ENCODE data around the gene NRXN3.

The NRXN3 gene

DNA sequence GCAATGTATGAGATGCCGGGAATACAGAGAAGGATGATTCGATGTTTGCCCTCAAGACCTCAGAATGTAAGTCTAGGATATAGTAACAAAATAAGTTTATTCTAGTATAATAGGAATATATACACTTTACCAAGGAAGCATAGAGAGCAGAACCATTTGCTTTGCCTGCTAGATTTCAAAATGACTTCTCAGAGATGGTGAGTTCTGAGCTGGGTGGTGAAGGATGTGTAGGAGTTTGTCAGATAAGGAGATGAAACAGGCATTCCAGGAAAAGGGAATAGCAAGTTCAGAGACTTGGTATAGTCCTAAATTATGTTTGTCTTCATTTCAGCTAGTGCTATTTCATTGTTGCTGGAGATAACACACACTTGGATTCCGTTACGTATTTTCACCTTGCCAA is 1385.3 kb downstream of the NRXN3 start:
- no peak overlapping the region for H3K4me3 ChIP-seq (replicated peaks; ENCODE audit: low read depth, low read length)

DNA sequence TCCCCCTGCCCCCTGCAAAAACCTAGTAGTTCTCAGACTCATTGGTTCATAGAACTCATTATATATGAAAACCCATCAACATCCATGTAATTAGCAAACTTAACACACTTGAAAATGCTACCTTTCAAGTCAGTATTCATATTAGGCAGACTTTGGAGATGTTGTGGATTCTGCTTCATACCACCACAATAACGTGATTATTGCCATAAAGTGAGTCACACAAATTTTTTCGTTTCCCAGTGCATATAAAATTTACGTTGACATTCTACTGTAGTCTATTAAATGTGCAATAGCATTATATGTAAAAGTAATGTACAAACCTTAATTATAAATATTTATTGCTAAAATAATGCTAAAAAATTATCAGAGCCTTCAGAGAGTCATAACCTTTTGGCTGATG is 1387.1 kb downstream of the NRXN3 start:
- H3K36me3 ChIP-seq (ENCODE audit: control insufficient read depth, insufficient read depth, low read length) = no peaks in the 10 kb centered on the region
- H3K27me3 ChIP-seq (replicated peaks; ENCODE audit: control insufficient read depth, insufficient read depth, low read length) = no peaks in the 10 kb centered on the region
- DNase-seq (ENCODE audit: extremely low read depth, insufficient read length) = no peak
- no peak overlapping the region for H3K4me3 ChIP-seq (replicated peaks; ENCODE audit: low read depth, low read length)
- TF ChIP-seq, protein P1, sequence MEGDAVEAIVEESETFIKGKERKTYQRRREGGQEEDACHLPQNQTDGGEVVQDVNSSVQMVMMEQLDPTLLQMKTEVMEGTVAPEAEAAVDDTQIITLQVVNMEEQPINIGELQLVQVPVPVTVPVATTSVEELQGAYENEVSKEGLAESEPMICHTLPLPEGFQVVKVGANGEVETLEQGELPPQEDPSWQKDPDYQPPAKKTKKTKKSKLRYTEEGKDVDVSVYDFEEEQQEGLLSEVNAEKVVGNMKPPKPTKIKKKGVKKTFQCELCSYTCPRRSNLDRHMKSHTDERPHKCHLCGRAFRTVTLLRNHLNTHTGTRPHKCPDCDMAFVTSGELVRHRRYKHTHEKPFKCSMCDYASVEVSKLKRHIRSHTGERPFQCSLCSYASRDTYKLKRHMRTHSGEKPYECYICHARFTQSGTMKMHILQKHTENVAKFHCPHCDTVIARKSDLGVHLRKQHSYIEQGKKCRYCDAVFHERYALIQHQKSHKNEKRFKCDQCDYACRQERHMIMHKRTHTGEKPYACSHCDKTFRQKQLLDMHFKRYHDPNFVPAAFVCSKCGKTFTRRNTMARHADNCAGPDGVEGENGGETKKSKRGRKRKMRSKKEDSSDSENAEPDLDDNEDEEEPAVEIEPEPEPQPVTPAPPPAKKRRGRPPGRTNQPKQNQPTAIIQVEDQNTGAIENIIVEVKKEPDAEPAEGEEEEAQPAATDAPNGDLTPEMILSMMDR (IDR thresholded peaks at IDR 0.05; ENCODE audit: insufficient read depth, low read length, poor library complexity, severe bottlenecking) = no peak

More for the DNA sequence above, 1385.3 kb downstream of the NRXN3 start:
- TF ChIP-seq, protein P1 (IDR thresholded peaks at IDR 0.05; ENCODE audit: insufficient read depth, low read length, poor library complexity, severe bottlenecking) = no peak
- Histone ChIP-seq H3K27me3 (replicated peaks; ENCODE audit: control insufficient read depth, insufficient read depth, low read length) (no peaks in the 10 kb centered on the region; the same call in 1 of the 2 replicates), H3K36me3 (ENCODE audit: control insufficient read depth, insufficient read depth, low read length) (no peaks in the 10 kb centered on the region)
- DNase-seq (ENCODE audit: extremely low read depth, insufficient read length) = no peak

DNA sequence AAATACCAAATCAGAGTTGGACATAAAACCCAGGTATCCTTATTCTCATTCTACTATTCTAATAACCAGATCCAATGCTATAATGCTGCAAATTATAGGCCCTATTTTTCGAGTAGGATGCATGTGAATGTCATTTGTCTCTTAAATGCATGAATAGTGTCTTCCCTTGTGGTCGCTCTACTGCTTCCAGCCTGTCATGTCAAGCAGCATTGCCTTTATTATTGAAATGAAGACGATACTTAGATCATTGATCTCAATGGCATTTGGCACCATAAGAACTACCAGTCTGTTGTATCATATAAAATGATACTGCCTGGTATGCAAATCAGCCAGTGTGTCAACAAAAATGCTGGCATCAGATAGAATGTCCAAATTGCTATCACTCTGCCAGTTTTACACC is 1392.0 kb downstream of the NRXN3 start:
- H3K36me3 ChIP-seq (ENCODE audit: control insufficient read depth, insufficient read depth, low read length) = no peaks in the 10 kb centered on the region
- H3K27me3 ChIP-seq (replicated peaks; ENCODE audit: control insufficient read depth, insufficient read depth, low read length) = no peaks in the 10 kb centered on the region
- no peak overlapping the region for H3K4me3 ChIP-seq (replicated peaks; ENCODE audit: low read depth, low read length)
- TF ChIP-seq, protein P1 (IDR thresholded peaks at IDR 0.05; ENCODE audit: insufficient read depth, low read length, poor library complexity, severe bottlenecking) = no peak
- DNase-seq (ENCODE audit: extremely low read depth, insufficient read length) = no peak

DNA sequence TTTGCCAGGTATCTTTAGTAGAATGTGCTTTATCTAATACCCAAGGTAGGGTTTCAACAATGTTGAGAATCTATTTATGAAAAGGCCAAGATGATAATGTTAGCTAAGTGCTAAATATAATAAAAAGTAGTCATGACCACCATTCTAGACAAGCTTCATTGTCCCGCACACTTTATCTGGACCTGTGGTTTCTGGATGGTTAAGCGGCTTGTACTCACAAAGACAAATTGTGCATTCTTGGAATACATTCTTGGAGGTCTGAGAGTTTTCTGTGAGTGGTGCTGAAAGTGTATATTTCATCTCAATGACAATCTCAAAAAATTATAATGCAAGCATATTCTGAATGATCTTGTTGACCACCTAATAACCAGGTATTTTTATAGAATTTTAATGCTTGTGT is 1394.2 kb downstream of the NRXN3 start:
- TF ChIP-seq, protein P1 (IDR thresholded peaks at IDR 0.05; ENCODE audit: insufficient read depth, low read length, poor library complexity, severe bottlenecking) = no peak
- no peak overlapping the region for H3K4me3 ChIP-seq (replicated peaks; ENCODE audit: low read depth, low read length)

DNA sequence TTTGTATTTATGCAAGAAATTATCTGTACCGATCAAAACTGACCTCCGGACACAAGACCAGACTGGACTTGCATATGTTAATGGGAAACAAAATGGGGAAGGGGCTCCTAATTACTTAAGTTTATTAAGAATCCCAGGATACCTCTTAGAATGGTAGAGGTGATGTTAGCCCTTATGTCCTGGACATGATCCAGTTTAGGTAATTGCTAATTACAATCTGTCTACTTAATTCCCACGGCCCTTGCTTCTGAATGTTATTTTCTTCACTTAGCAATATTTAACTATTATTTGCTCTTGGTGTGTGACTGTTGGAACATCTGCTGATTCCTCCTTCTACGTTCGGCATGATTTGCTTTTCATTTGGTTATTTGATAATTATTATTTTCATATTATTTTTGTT is 1397.1 kb downstream of the NRXN3 start:
- no peaks in the 10 kb centered on the region for H3K27me3 ChIP-seq (replicated peaks; ENCODE audit: control insufficient read depth, insufficient read depth, low read length)

More for the DNA sequence above, 1394.2 kb downstream of the NRXN3 start:
- no peaks in the 10 kb centered on the region for H3K36me3 ChIP-seq (ENCODE audit: control insufficient read depth, insufficient read depth, low read length)
- H3K27me3 ChIP-seq (replicated peaks; ENCODE audit: control insufficient read depth, insufficient read depth, low read length) = no peaks in the 10 kb centered on the region
- no peak for DNase-seq (ENCODE audit: extremely low read depth, insufficient read length)

More for the DNA sequence above, 1397.1 kb downstream of the NRXN3 start:
- Histone ChIP-seq H3K36me3 (ENCODE audit: control insufficient read depth, insufficient read depth, low read length) (no peaks in the 10 kb centered on the region), H3K4me3 (replicated peaks; ENCODE audit: low read depth, low read length) (no peak overlapping the region)
- DNase-seq (ENCODE audit: extremely low read depth, insufficient read length) = no peak
- TF ChIP-seq, protein P1 (IDR thresholded peaks at IDR 0.05; ENCODE audit: insufficient read depth, low read length, poor library complexity, severe bottlenecking) = no peak

All from GM06990 (cell line).